Sigmoid colon (tissue), 4 donors: Measurements from ENCODE around the gene AK5.

ENCODE experiments used
- EP300 ChIP-seq, 4 donors: sonication (generic); formaldehyde crosslinking; IDR thresholded peaks; one replicate each; pipeline ENCODE4 v1.6.1; 2017; ENCODE audit warnings: antibody characterized with exemption in 4 of 4
- POLR2AphosphoS5 ChIP-seq, 4 donors: sonication (generic); formaldehyde crosslinking; IDR thresholded peaks; one replicate each; pipeline ENCODE4 v1.6.1; 2017; ENCODE audit warnings: antibody characterized with exemption in 4 of 4

GRCh38 chr1:77475641-77476040 is 193.8 kb downstream of the AK5 start:
- no peak for TF ChIP-seq POLR2AphosphoS5 (IDR thresholded peaks at IDR 0.05)
- TF ChIP-seq EP300 (IDR thresholded peaks at IDR 0.05) = no peak
